HG03558 (cell line): ENCODE measurements around the gene C2CD2.
A peak's percentile ranks its signal among the peaks of the same experiment; 100 is the strongest.
"Not testable (repeated sequence)": the region's sequence is repeated elsewhere in the genome, so short reads cannot be mapped to it uniquely, and the experiment has no call there.

Experiments used
- ATAC-seq: cut with Tn5 transposase; IDR thresholded peaks from one replicate; pipeline ENCODE4 v1.9.1; 2021; ENCODE audit warnings: moderate number of reproducible peaks; ENCODE audit not compliant: unreplicated experiment; ENCODE audit errors: extremely low read depth

Gene C2CD2

GRCh38 chr21:41953831-41954653, at the start of gene C2CD2:
Gene C2CD2 (minus strand): TSS chr21:41954018. CDS start chr21:41953648, 370 bp downstream.
- no peak for ATAC-seq

GRCh38 chr21:42003051-42003461, 49.2 kb upstream of the C2CD2 start:
- ATAC-seq: no peak

- ATAC-seq: peak; percentile 74
These were observed 48.7 kb upstream of the C2CD2 start for GRCh38 chr21:42002421-42002958.

- ATAC-seq: no peak
These were observed 48.0 kb upstream of the C2CD2 start for GRCh38 chr21:42001781-42002180.

- no peak for ATAC-seq
These were observed 47.1 kb upstream of the C2CD2 start for GRCh38 chr21:42000908-42001307.

- ATAC-seq: no peak
These were observed 43.8 kb upstream of the C2CD2 start for GRCh38 chr21:41997657-41998056.

- ATAC-seq: no peak
These were observed 41.8 kb upstream of the C2CD2 start for GRCh38 chr21:41995577-41995976.

GRCh38 chr21:41994613-41995012, 40.8 kb upstream of the C2CD2 start:
- not testable (repeated sequence) for ATAC-seq

GRCh38 chr21:41993744-41994143, 39.9 kb upstream of the C2CD2 start:
- no peak for ATAC-seq

GRCh38 chr21:41992576-41992975, 38.8 kb upstream of the C2CD2 start:
- no peak for ATAC-seq

- ATAC-seq: no peak
These were observed 37.8 kb upstream of the C2CD2 start for GRCh38 chr21:41991659-41992058.

GRCh38 chr21:41989698-41990097, 35.9 kb upstream of the C2CD2 start:
- ATAC-seq: no peak

GRCh38 chr21:41987310-41987709, 33.5 kb upstream of the C2CD2 start:
- no peak for ATAC-seq

- ATAC-seq: no peak
These were observed 32.0 kb upstream of the C2CD2 start for GRCh38 chr21:41985662-41986416.

GRCh38 chr21:41983229-41983628, 29.4 kb upstream of the C2CD2 start:
- ATAC-seq: no peak

GRCh38 chr21:41980561-41980960, 26.7 kb upstream of the C2CD2 start:
- ATAC-seq: no peak

- ATAC-seq: no peak
These were observed 26.0 kb upstream of the C2CD2 start for GRCh38 chr21:41979751-41980369.

- ATAC-seq: no peak
These were observed 25.5 kb upstream of the C2CD2 start for GRCh38 chr21:41979335-41979734.

- ATAC-seq: no peak
These were observed 23.5 kb upstream of the C2CD2 start for GRCh38 chr21:41977034-41977950.

GRCh38 chr21:41976611-41977010, 22.8 kb upstream of the C2CD2 start:
- ATAC-seq: no peak
